GM12878 (cell line): ENCODE data around the gene POT1. TPM values are rescaled to one million over a fixed set of nuclear protein-coding genes. Genes with fewer than 3 reads are reported as not detected.

Experiments
- ATAC-seq: fragments of 200-7000 bp; cut with Tn5 transposase; 3 replicates; pipeline ENCODE4 v1.9.1; 2020; ENCODE audit warnings: mild to moderate bottlenecking, moderate library complexity
- BruUV-seq: library from RNA; stranded (reverse); fragments of 400-500 nt; replicated peaks from 2 replicates; lab custom pipeline; 2021; lab: Mats Ljungman, UMichigan
- CTCF ChIA-PET: fragments of 300-600 bp; sonication (Branson Sonifier 250); formaldehyde crosslinking; extraction: SDS; loops from one replicate; lab custom pipeline; 2021; ENCODE audit warnings: inconsistent platforms; lab: Yijun Ruan, JAX
- POLR2A ChIA-PET: fragments of 350-600 bp; formaldehyde crosslinking; extraction: SDS; loops from one replicate; lab custom pipeline; 2021; ENCODE audit warnings: inconsistent platforms; lab: Charles Lee
- RAD21 ChIA-PET: fragments of 300-600 bp; sonication (Branson Sonifier 250); formaldehyde crosslinking; loops from one replicate; lab custom pipeline; 2023; ENCODE audit warnings: antibody characterized with exemption; ENCODE audit not compliant: unreplicated experiment; lab: Charles Lee
- SMC1A ChIA-PET: fragments of 300-600 bp; sonication (Branson Sonifier 250); formaldehyde crosslinking; loops from one replicate; lab custom pipeline; 2023; ENCODE audit not compliant: unreplicated experiment, uncharacterized antibody; lab: Charles Lee
- DNase-seq: peaks from one replicate; pipeline ENCODE4 v3.0.0-alpha.2; 2011; ENCODE audit warnings: low read depth, low spot score
- FAIRE-seq: peaks from 3 replicates; lab custom pipeline; 2011; peaks lifted over from hg19 to GRCh38; lab: Jason Lieb, UNC
- H2AFZ ChIP-seq: 2 replicates; pipeline ENCODE4 v1.6.0; 2011; ENCODE audit warnings: low read depth, low read length, control low read depth; ENCODE audit not compliant: control insufficient read depth
- H3K27ac ChIP-seq: 2 replicates; pipeline ENCODE4 v1.5.1; 2011; ENCODE audit warnings: control low read depth; ENCODE audit not compliant: control insufficient read depth, insufficient read depth
- H3K27me3 ChIP-seq, 2 experiments: replicated peaks in 1 of 2; 2 replicates each; pipeline versions ENCODE4 v1.6.0 to v1.6.1; 2011; ENCODE audit warnings: low read length in 1 of 2; ENCODE audit not compliant: control insufficient read depth in 2 of 2, insufficient read depth in 2 of 2
- H3K36me3 ChIP-seq, 2 experiments: 2 replicates each; pipeline ENCODE4 v1.5.1; 2011; ENCODE audit warnings: low read length in 1 of 2; ENCODE audit not compliant: control insufficient read depth in 2 of 2, insufficient read depth in 2 of 2
- H3K4me1 ChIP-seq: 2 replicates; pipeline ENCODE4 v1.6.1; 2011; ENCODE audit warnings: mild to moderate bottlenecking, low read length, moderate library complexity, mixed read lengths; ENCODE audit not compliant: control insufficient read depth, insufficient read depth
- H3K4me2 ChIP-seq: 2 replicates; pipeline ENCODE4 v1.6.0; 2011; ENCODE audit warnings: control low read depth; ENCODE audit not compliant: control insufficient read depth, insufficient read depth
- H3K4me3 ChIP-seq: fragments of 200-600 bp; sonication (generic); 2 replicates; pipeline ENCODE4 v1.5.1; 2016
- H3K79me2 ChIP-seq: 2 replicates; pipeline ENCODE4 v1.6.0; 2011; ENCODE audit warnings: low read length; ENCODE audit not compliant: control insufficient read depth, insufficient read depth
- H3K9ac ChIP-seq: 2 replicates; pipeline ENCODE4 v1.8.0; 2011; ENCODE audit warnings: low read length, control low read depth, mixed read lengths; ENCODE audit not compliant: control insufficient read depth, insufficient read depth
- H3K9me3 ChIP-seq: replicated peaks from 3 replicates; pipeline ENCODE4 v1.5.1; 2011; ENCODE audit warnings: mild to moderate bottlenecking, low read length; ENCODE audit not compliant: control insufficient read depth, insufficient read depth
- H4K20me1 ChIP-seq: 2 replicates; pipeline ENCODE4 v1.6.0; 2011; ENCODE audit not compliant: control insufficient read depth, insufficient read depth
- CBFB ChIP-seq: IDR thresholded peaks from 2 replicates; pipeline ENCODE4 v1.6.1; 2016; ENCODE audit warnings: antibody characterized with exemption, low read depth
- MXI1 ChIP-seq: fragments of 150-350 bp; IDR thresholded peaks from 2 replicates; pipeline ENCODE4 v1.6.1; 2011; ENCODE audit warnings: low read depth, mild to moderate bottlenecking, inconsistent platforms, low read length, improper control_type of control experiment
- NR2C2 ChIP-seq: IDR thresholded peaks from 2 replicates; pipeline ENCODE4 v1.6.1; 2011; ENCODE audit warnings: borderline replicate concordance, low read depth; ENCODE audit not compliant: control insufficient read depth, insufficient read length
- SREBF2 ChIP-seq: IDR thresholded peaks from 2 replicates; pipeline ENCODE4 v1.6.1; 2012; ENCODE audit warnings: mild to moderate bottlenecking, low read length
- YBX1 ChIP-seq: fragments of 450-650 bp; IDR thresholded peaks from 2 replicates; pipeline ENCODE4 v1.6.1; 2016; ENCODE audit warnings: antibody characterized with exemption
- ZNF384 ChIP-seq: IDR thresholded peaks from 2 replicates; pipeline ENCODE4 v1.6.1; 2012; ENCODE audit warnings: low read depth, mild to moderate bottlenecking, low read length, improper control_type of control experiment, borderline replicate concordance
- ZNF687 ChIP-seq: fragments of 450-650 bp; IDR thresholded peaks from 2 replicates; pipeline ENCODE4 v1.6.1; 2017; ENCODE audit warnings: mild to moderate bottlenecking, moderate library complexity
- WGBS: methylation state at CpG from one replicate; pipeline ENCODE4 v1.1.6; 2016; ENCODE audit warnings: low lambda C conversion rate; ENCODE audit not compliant: insufficient replicate concordance, insufficient coverage; ENCODE audit errors: missing lambda C conversion rate; 5-methylcytosine and 5-hydroxymethylcytosine counted together
- in situ Hi-C: fragments of 300-500 bp; cut with MboI; formaldehyde crosslinking; loops from 9 replicates; pipeline ENCODE4 v1.14.3; 2018; ENCODE audit warnings: mixed read lengths
- intact Hi-C: fragments of 100-400 bp; cut with micrococcal nuclease; formaldehyde crosslinking; loops from one replicate; pipeline ENCODE4 v1.14.2; 2022; ENCODE audit not compliant: unreplicated experiment
- polyA plus RNA-seq, 11 experiments: library from polyadenylated mRNA; depleted of rRNA in 4 of 11; unstranded in 6 of 11; stranded (reverse) in 5 of 11; fragments of >200 nt; fragmentation: Nextera tagmentation in 4 of 11; fragmentation: Illumina TruSeq in 1 of 11; extraction: Ambion mirVana in 4 of 11; extraction: Trizol in 1 of 11; gene quantifications; 1 replicate in 1 of 11; 2 replicates in 10 of 11; pipeline versions ENCODE4 v1.2.1 to v1.2.3, GENCODE V29; 2011 to 2016; ENCODE audit warnings: inconsistent platforms in 2 of 11, missing spikeins in 2 of 11, low read depth in 1 of 11
- total RNA-seq, 4 experiments: library from RNA; depleted of rRNA in 3 of 4; stranded (reverse); fragments of >200 nt in 3 of 4; fragmentation: Illumina TruSeq in 1 of 4; extraction: Trizol in 1 of 4; gene quantifications; 2 replicates each; pipeline versions ENCODE4 v1.2.1 to v1.2.3, GENCODE V29; 2013 to 2021

Gene POT1
- total and polyA plus RNA-seq, 10 of the 15 experiments (the other 5 are each of a cell fraction or from before 2014, with no cell fraction given) = 16.3 to 87.0 (median 33.9) TPM

- TF ChIP-seq ZNF687 (no peak), NR2C2 (no peak), SREBF2 (no peak), ZNF384 (peak; percentile 55; the same call in 1 of the 2 replicates), CBFB (no peak), MXI1 (no peak)
Measured at GRCh38 chr7:124784879-124785818, 144.5 kb downstream of the POT1 start (continued).

GRCh38 chr7:124783271-124783670 is 146.4 kb downstream of the POT1 start:
- no peaks in the 10 kb centered on the region for H3K79me2 ChIP-seq
- no peak overlapping the region for H3K4me2 ChIP-seq
- POLR2A ChIA-PET = no interaction called here
- RAD21 ChIA-PET = interaction anchor here (1.1 kb wide), 1 partner anchor 613 kb away, joined by 3 read pairs; no protein-coding TSS in a partner anchor
- H3K4me3 ChIP-seq = no peak overlapping the region
- intact Hi-C loops = loop anchor here (10.0 kb wide), 2 partner anchors 62 to 408 kb away; no protein-coding TSS in a partner anchor
- no peak for FAIRE-seq
- no peak for TF ChIP-seq YBX1
- TF ChIP-seq, all 136 proteins: peak for 0
- H3K27ac ChIP-seq = no peak overlapping the region
- BruUV-seq = no TSS peak
- SMC1A ChIA-PET = interaction anchor here (1.0 to 2.9 kb wide), 2 partner anchors 631 to 683 kb away, joined by 3 to 15 read pairs; no protein-coding TSS in a partner anchor
- ATAC-seq (no peak), DNase-seq (no peak)
- H3K4me1 ChIP-seq = no peaks in the 10 kb centered on the region
- WGBS = 67% methylated on average over 5 of the region's 5 CpGs
- no peaks in the 10 kb centered on the region for H4K20me1 ChIP-seq
- no peaks in the 10 kb centered on the region for H3K9me3 ChIP-seq
- H3K9ac ChIP-seq = no peak overlapping the region
- H2AFZ ChIP-seq = no peak overlapping the region
- no peaks in the 10 kb centered on the region for H3K36me3 ChIP-seq
- H3K27me3 ChIP-seq = no peaks in the 10 kb centered on the region; a peak in 1 of 4 replicates
- in situ Hi-C loops = loop anchor here (10.0 kb wide), 1 partner anchor 618 kb away; no protein-coding TSS in a partner anchor
- CTCF ChIA-PET = interaction anchor here (3.7 kb wide), 1 partner anchor 630 kb away, joined by 37 read pairs; no protein-coding TSS in a partner anchor
